CD14-positive monocyte (primary cell): ENCODE data around the gene NEGR1. TPM values are rescaled to one million over a fixed set of nuclear protein-coding genes. Genes with fewer than 3 reads are reported as not detected.

Source experiments
- DNase-seq, 3 donors: peaks; one replicate each; pipeline ENCODE4 v3.0.0-alpha.2; 2011 to 2022
- H2AFZ ChIP-seq: 2 replicates; pipeline ENCODE4 v1.6.0; 2012; ENCODE audit warnings: mild to moderate bottlenecking, low read depth, low read length, inconsistent platforms; ENCODE audit not compliant: insufficient read depth, poor library complexity, severe bottlenecking
- H3K27ac ChIP-seq, 2 donors: 1 replicate in 1 of 2; 2 replicates in 1 of 2; pipeline ENCODE4 v1.5.1; 2012 to 2013; ENCODE audit warnings: low read length in 2 of 2, control low read depth in 1 of 2, inconsistent platforms in 1 of 2, low read depth in 1 of 2, mild to moderate bottlenecking in 1 of 2
- H3K27me3 ChIP-seq, 2 donors: one replicate each; pipeline versions ENCODE4 v1.6.0 to v1.6.1; 2011 to 2013; ENCODE audit warnings: low read length in 2 of 2; ENCODE audit not compliant: control insufficient read depth in 2 of 2, insufficient read depth in 2 of 2
- H3K36me3 ChIP-seq, 2 donors: replicated peaks in 1 of 2; 1 replicate in 1 of 2; 2 replicates in 1 of 2; pipeline versions ENCODE4 v1.5.1 to v1.6.1; 2012 to 2013; ENCODE audit warnings: low read length in 2 of 2, control low read depth in 1 of 2, inconsistent platforms in 1 of 2, mild to moderate bottlenecking in 1 of 2; ENCODE audit not compliant: insufficient read depth in 2 of 2, control insufficient read depth in 1 of 2
- H3K4me1 ChIP-seq, 2 donors: 1 replicate in 1 of 2; 2 replicates in 1 of 2; pipeline versions ENCODE4 v1.5.1 to v1.6.1; 2012 to 2013; ENCODE audit warnings: low read length in 2 of 2, control low read depth in 1 of 2, inconsistent platforms in 1 of 2, mild to moderate bottlenecking in 1 of 2, moderate library complexity in 1 of 2; ENCODE audit not compliant: insufficient read depth in 2 of 2, control insufficient read depth in 1 of 2
- H3K4me2 ChIP-seq: replicated peaks from 2 replicates; pipeline ENCODE3; 2012; ENCODE audit warnings: low read length, moderate library complexity, mild to moderate bottlenecking; ENCODE audit not compliant: poor library complexity, severe bottlenecking; ENCODE audit errors: extremely low read depth
- H3K4me3 ChIP-seq, 3 experiments: fragments of 200-600 bp in 1 of 3; sonication (generic) in 1 of 3; replicated peaks in 1 of 3; 1 replicate in 2 of 3; 2 replicates in 1 of 3; pipeline ENCODE4 v1.5.1; 2011 to 2013; ENCODE audit warnings: low read length in 3 of 3, mild to moderate bottlenecking in 3 of 3, control low read depth in 2 of 3, low read depth in 2 of 3, inconsistent platforms in 1 of 3, moderate library complexity in 1 of 3
- H3K79me2 ChIP-seq: 2 replicates; pipeline ENCODE4 v1.6.0; 2012; ENCODE audit warnings: mild to moderate bottlenecking, control low read depth, inconsistent platforms, low read length, moderate library complexity; ENCODE audit not compliant: insufficient read depth
- H3K9ac ChIP-seq: 2 replicates; pipeline ENCODE4 v1.6.0; 2017; ENCODE audit warnings: low read length, mild to moderate bottlenecking; ENCODE audit not compliant: insufficient read depth, poor library complexity, severe bottlenecking
- H3K9me3 ChIP-seq, 2 donors: replicated peaks in 1 of 2; 1 replicate in 1 of 2; 2 replicates in 1 of 2; pipeline versions ENCODE4 v1.5.1 to v1.6.1; 2012 to 2013; ENCODE audit warnings: low read length in 2 of 2, control low read depth in 1 of 2; ENCODE audit not compliant: control insufficient read depth in 1 of 2, insufficient read depth in 1 of 2
- H4K20me1 ChIP-seq: 2 replicates; pipeline ENCODE4 v1.6.0; 2012; ENCODE audit warnings: mild to moderate bottlenecking, low read length, control low read depth, moderate library complexity; ENCODE audit not compliant: insufficient read depth
- H3K27ac Mint-ChIP-seq, 7 donors: one replicate each; pipeline ENCODE4 v1.8.0; 2020; ENCODE audit warnings: mild to moderate bottlenecking in 7 of 7, mixed read lengths in 7 of 7, moderate library complexity in 6 of 7, inconsistent platforms in 2 of 7
- H3K27me3 Mint-ChIP-seq, 3 donors: one replicate each; pipeline ENCODE4 v1.8.0; 2021 to 2022; ENCODE audit warnings: low read depth in 3 of 3, mild to moderate bottlenecking in 3 of 3, mixed read lengths in 3 of 3, moderate library complexity in 3 of 3, inconsistent platforms in 1 of 3
- H3K36me3 Mint-ChIP-seq, 2 donors: one replicate each; pipeline ENCODE4 v1.8.0; 2020; ENCODE audit warnings: mixed read lengths in 2 of 2, inconsistent platforms in 1 of 2, mild to moderate bottlenecking in 1 of 2
- H3K4me1 Mint-ChIP-seq: one replicate; pipeline ENCODE4 v1.8.0; 2020; ENCODE audit warnings: mild to moderate bottlenecking, mixed read lengths
- H3K4me3 Mint-ChIP-seq, 2 donors: one replicate each; pipeline ENCODE4 v1.8.0; 2020; ENCODE audit warnings: mild to moderate bottlenecking in 2 of 2, mixed read lengths in 2 of 2, moderate library complexity in 1 of 2
- H3K9me3 Mint-ChIP-seq, 7 donors: one replicate each; pipeline ENCODE4 v1.8.0; 2020 to 2022; ENCODE audit warnings: mixed read lengths in 7 of 7, mild to moderate bottlenecking in 6 of 7, moderate library complexity in 6 of 7, inconsistent platforms in 2 of 7
- CTCF ChIP-seq: fragments of 200-600 bp; IDR thresholded peaks from one replicate; pipeline ENCODE4 v1.8.0; 2022; ENCODE audit warnings: antibody characterized with exemption, mild to moderate bottlenecking
- WGBS: methylation state at CpG from one replicate; pipeline ENCODE4 v1.1.5; 2013; ENCODE audit warnings: missing lambda C conversion rate; ENCODE audit not compliant: insufficient coverage; 5-methylcytosine and 5-hydroxymethylcytosine counted together
- intact Hi-C, 2 donors: fragments of 100-400 bp; cut with micrococcal nuclease; formaldehyde crosslinking; loops; one replicate each; pipeline versions ENCODE4 v1.15.0 to v1.15.1; 2023
- polyA plus RNA-seq, 3 donors: library from polyadenylated mRNA; depleted of rRNA in 1 of 3; unstranded in 2 of 3; stranded (reverse) in 1 of 3; fragments of 300-500 nt in 2 of 3; fragments of >200 nt in 1 of 3; fragmentation: Illumina TruSeq in 2 of 3; gene quantifications; 1 replicate in 2 of 3; 2 replicates in 1 of 3; pipeline ENCODE4 v1.2.3, GENCODE V29; 2012 to 2021

The NEGR1 gene
- polyA plus RNA-seq, 3 donors: 0.03 to 0.15 (median 0.13) TPM

DNA sequence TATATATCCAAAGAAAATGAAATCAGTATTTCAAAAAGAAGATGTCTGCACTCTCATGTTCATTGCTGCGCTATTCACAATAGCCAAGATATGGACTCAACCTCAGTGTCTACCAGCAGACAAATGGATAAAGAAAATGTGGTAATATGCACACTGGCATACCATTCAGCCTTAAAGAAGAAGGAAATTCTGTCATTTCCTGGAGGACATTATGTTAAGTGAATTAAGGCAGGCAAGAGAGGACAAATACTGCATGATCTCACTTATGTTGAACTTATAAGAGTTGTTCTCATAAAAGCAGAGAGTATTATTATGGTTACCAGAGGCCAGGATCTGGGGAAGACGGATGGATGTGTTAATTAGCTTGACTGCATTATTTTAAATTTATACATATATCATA, 115.9 kb downstream of the NEGR1 start:
- intact Hi-C loops: no loop called here
- peaks cover 0 to 4% (median 0%) of the 10 kb centered on the region in 7 donors for H3K9me3 Mint-ChIP-seq
- no peaks in the 10 kb centered on the region for H3K9me3 ChIP-seq
- no peak overlapping the region for H3K9ac ChIP-seq
- no peak overlapping the region for H3K4me2 ChIP-seq
- no peak overlapping the region for H3K27ac ChIP-seq
- H4K20me1 ChIP-seq: no peaks in the 10 kb centered on the region
- H3K79me2 ChIP-seq: no peaks in the 10 kb centered on the region
- H3K36me3 Mint-ChIP-seq: no peaks in the 10 kb centered on the region
- WGBS: no CpG with 5 or more reads among the region's 2 CpGs
- no peak overlapping the region for H3K4me3 Mint-ChIP-seq
- DNase-seq: no peak
- no peaks in the 10 kb centered on the region for H3K4me1 ChIP-seq
- H3K27me3 ChIP-seq: no peaks in the 10 kb centered on the region
- no peaks in the 10 kb centered on the region for H3K4me1 Mint-ChIP-seq
- H3K4me3 ChIP-seq: no peak overlapping the region
- no peak overlapping the region for H2AFZ ChIP-seq
- no peaks in the 10 kb centered on the region for H3K36me3 ChIP-seq
- TF ChIP-seq CTCF: no peak
- no peak overlapping the region for H3K27ac Mint-ChIP-seq
- no peaks in the 10 kb centered on the region for H3K27me3 Mint-ChIP-seq

DNA sequence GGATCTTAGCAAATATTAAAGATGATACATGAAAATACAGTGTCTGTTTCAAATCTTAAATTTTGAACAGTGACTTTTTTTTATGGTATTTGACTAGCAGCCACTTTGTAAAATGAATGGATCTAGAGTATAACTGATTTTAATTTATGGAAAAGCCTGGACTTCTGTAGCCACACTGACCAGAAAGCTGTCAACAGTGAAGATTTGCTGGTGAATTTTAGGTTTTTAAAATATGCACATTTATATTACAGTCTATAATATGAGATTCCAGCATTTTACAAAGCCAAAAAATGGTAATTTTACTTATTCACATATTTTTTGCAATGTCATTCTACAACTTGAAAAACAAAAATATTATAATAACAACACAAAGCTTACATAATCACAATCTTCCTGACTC, 131.8 kb downstream of the NEGR1 start:
- Mint-ChIP-seq H3K4me1 (no peaks in the 10 kb centered on the region), H3K27me3 (peaks cover 0 to 1% (median 0%) of the 10 kb centered on the region in 3 donors), H3K36me3 (peaks cover 0 to 3% of the 10 kb centered on the region in 2 donors), H3K9me3 (peaks cover 0 to 14% (median 6%) of the 10 kb centered on the region in 7 donors), H3K27ac (no peak overlapping the region), H3K4me3 (no peak overlapping the region)
- Histone ChIP-seq H3K79me2 (no peaks in the 10 kb centered on the region), H4K20me1 (no peaks in the 10 kb centered on the region), H3K4me1 (no peaks in the 10 kb centered on the region), H3K27ac (no peak overlapping the region), H3K36me3 (no peaks in the 10 kb centered on the region), H3K4me3 (no peak overlapping the region), H3K9ac (no peak overlapping the region), H2AFZ (no peak overlapping the region), H3K4me2 (no peak overlapping the region), H3K27me3 (no peaks in the 10 kb centered on the region), H3K9me3 (peaks cover 0 to 14% of the 10 kb centered on the region in 2 donors)
- no peak for TF ChIP-seq CTCF
- no peak for DNase-seq
- intact Hi-C loops: no loop called here
